ENCODE measurements around the gene PPP2R5C.
"Not testable (repeated sequence)": the region's sequence is repeated elsewhere in the genome, so short reads cannot be mapped to it uniquely, and the experiment has no call there.

PPP2R5C gene

DNA sequence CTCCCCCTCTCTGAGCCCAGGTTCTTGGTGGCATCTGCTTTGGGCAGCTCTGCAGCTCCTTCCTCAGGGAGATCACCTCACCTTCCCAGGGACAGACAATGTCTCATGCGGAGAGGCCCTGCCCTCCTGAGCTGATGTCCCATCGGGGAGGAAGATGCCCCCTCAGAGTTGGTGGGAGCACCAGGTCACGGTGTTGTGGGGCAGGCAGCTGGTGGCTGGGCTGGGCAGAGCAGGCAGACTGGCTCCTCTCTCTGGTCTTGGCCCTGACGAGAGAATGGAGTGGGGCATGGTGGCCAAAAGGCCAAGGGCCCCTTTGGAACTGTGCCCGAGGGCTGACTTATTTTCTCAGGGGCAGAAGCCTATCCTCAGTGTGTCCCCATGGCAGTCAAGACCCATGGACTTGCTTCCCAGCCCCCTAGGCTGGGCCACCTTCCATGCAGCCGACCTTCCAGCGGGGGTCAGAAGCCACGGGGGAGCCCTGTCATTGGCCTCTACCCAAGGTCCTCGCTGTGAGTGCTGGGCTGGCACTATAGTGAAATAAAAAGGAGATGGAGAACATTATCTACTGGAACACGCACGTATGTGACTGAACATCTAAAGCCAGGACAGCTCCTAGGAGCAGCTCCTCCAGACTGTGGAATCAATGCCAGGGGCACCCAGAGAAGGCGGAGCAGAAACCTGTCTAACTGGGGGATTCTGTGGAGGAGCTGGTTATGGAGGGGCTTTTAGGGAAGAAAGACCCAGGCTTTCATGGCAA lies 21.9 kb downstream of the PPP2R5C start:
- no peak for DNase-seq

DNA sequence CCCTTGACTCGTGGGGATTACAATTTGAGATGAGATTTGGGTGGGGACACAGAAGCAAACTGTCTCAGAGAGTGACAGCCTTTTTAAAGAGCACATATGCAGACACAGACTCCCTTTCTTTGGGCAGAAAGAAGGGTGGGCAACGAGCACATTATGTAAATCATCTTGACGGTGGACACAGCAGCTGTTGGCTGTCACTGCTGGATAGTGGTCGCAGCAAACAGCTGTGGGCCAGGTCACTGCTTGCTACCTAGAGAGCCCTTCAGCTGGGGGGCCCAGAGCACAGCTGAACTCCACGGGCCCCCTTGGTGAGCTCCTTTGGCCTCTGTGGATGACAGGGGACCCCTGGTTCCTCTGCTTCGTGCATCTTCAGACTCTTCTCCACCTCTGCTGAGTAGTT lies 23.1 kb downstream of the PPP2R5C start:
- no peak for DNase-seq

DNA sequence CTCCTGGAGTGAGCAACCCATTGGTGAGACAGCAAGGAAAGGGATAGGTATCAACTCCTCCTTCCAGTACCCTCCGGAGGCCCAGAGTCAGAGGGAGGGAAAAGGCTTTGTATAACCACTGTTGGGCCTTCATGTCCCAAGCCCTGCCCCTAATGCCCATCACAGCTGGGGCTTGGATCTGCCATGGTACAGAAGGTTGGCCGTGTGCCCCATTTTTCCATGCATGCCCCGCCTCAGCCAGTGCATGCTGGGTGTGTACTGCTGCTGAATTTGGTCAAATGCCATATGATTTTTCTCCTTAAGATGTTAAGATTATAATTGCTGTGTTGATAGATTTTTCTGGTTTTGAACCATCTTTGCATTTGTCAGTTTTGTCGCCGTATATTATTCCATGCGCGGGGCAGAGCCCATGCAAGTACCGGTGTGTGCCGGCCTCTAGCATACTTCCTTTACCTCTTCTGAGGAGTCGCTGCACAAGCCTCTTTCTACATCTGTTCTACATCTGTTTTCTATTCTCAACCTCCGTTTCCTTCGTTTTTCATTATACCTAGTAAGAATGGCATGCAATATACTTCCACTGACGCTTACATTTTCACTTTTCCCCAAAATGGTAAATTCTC lies 26.6 kb downstream of the PPP2R5C start:
- DNase-seq, result no peak

DNA sequence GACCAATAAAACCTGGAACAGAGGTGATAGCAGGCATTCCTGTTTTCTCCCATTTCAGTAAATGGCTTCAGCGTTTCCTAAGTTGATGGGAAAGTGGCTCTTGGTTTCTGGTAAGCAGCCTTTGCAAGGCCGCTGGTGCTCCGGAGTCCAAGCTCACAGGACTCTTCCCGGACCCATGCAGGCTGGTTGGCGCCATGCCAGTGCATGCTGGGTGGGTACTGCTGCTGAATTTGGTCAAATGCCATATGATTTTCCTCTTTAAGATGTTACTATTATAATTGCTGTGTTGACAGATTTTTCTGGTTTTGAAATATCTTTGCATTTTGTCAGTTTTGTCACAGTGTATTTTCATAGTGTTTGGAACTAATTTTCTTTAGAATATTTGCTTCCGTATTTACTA lies 27.7 kb downstream of the PPP2R5C start:
- DNase-seq, result no peak

DNA sequence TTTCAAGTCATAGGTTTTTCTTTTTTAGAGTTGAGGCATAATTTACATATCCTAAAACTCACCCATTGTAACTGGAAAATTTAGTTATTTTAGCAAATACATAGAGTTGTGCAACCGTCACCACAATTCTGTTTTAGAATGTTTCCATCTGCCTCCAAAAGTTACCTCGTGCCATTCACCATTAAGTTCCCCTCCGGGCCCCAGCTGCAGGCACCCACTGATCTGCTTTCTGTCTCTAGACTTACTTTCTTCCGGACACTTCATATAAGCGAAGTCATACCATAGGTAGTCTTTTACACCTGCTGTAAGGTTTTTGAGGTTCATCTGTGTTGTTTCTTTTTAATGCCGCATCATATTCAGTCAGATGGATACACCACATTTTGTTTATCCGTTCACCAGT lies 28.7 kb downstream of the PPP2R5C start:
- no peak for DNase-seq

DNA sequence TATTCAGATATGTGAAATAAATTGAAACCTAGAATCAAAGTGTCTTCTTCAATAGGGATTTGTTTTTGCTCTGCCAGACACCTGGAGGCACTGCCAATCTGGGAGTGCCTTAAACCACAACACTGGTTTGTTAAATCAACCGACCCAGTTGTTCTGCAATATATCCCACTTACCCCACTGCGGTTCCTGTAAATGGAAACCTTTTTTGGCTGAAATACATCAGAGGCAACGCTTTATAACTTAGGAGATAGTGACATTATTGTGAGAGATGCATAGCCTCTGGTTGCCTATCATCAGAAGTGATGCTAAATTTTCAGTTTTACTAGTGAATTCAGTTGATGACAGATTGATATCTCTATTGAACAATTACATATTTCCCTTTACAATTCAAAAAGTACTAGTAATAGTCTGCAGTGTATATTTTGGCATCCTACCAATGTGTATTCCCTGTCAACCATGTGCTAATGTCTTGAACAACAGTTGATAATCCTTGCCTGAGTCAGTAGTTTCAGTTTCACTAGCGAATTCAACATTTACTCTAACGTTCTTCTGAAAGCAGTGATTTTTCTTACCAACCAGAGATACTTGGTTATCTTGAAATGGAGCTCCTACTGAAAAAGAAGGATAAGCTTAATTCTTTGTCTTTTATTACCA lies 30.5 kb downstream of the PPP2R5C start:
- peak; percentile 3 for DNase-seq

DNA sequence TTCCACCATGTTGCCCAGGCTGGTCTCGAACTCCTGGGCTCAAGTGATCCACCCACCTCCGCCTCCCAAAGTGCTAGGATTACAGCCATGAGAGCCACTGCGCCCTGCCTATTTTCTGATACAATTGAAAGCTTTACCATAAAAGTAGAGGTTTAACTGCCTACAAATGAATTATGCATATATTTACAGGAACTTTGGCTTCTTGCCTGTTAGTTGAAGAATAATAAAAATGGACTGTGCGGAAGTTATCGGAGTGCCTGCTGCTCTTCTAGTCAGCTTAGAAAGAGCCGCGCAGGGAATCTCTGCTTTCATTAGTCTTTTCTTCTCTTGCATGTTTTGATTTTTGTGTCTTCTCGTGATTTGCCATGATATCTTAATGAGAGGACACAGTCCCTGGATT lies 34.5 kb downstream of the PPP2R5C start:
- no peak for DNase-seq

DNA sequence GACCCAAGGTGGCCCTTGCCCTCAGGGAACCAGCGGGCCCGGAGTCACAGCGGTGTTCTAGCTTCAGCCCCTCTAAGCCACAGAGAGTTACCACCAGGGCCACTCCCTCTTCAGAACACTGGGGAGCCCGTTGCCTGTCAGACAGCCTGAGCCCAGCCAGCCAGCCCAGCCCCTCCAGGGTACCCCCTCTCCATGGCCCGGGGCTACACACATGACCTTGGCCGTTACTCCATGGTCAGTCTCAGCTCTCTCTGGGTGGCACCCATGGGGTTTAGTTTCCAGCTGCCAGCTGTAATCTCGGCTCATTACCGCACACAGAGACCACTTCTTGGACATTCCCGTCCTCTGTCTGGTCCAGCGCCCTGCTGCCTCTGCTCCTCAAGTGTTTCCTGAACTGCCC lies 35.0 kb downstream of the PPP2R5C start:
- no peak for DNase-seq

DNA sequence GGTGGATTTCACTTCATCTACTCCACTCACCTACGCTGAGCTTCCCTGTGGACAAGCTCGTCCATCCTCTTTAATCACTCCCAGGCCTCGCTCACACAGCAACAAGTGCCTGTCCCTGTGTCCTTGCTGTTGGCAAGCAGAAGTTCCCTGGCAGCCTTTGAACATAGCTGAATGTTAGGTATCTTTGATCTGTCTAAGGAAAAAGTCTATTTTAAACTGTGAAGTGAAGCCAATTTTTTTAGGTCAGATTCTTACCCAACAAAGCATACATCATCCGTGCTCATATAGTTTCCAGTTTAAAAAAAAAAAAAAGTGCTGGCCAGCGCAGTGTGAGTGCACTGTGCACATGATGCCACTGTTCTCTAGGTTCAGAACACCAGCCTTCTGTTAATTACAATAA lies 36.3 kb downstream of the PPP2R5C start:
- DNase-seq, result no peak

DNA sequence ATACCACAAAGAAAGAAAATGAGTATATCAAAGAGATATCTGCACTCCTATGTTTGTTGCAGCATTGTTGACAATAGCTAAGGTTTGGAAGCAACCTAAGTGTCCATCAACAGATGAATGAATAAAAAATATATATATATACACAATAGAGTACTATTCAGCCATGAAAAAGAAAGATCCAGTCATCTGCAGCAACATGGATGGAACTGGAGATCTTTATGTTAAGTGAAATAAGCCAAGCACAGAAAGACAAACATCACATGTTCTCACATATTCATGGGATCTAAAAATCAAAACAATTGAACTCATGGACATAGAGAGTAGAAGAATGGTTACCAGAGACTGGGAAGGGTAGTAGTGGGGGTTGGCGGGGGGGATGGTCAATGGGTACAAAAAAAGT lies 42.9 kb downstream of the PPP2R5C start:
- not testable (repeated sequence) for DNase-seq

DNA sequence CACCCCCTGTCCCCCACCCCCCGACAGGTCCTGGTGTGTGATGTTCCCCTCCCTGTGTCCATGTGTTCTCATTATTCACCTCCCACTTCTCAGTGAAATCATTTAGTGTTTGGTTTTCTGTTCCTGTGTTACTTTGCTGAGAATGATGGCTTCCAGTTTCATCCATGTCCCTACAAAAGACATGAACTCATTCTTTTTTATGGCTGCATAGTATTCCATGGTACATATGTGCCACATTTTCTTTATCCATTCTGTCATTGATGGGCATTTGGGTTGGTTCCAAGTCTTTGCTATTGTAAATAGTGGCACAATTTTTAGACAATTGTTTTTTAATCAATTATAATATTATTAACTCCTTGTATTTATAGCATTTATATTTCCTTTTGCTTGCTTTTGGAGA lies 44.7 kb downstream of the PPP2R5C start:
- not testable (repeated sequence) for DNase-seq

DNA sequence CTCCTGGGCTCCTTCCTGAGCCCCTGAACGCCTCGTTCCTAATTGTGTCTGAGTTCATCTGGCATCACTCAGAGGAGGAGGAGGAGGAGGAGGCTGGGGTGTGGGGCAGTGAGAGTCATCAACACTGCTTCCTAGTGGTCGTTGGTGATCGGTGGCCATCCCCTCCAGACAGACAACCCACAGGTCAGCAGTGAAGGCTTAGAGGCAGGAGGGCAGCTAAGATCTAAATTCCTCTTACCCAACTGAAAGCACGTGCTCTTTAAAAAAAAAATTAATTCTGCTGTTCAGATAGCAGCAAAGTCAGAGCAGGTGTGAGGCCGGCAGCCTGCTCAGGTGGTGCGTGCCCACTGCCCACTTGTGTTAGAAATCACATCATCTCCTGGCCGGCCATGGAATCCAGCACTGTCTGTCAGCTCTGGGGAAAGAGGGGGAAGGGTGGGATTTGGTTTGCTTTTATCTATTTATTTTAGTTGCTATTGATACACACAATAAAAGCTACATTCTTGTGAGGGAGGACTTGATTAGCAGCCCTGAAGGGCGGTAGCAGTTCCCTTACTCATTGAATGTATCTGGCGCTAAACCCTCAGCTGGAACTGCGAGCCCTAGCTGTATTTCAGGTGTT lies 46.6 kb downstream of the PPP2R5C start:
- DNase-seq, result peak; percentile 17

DNA sequence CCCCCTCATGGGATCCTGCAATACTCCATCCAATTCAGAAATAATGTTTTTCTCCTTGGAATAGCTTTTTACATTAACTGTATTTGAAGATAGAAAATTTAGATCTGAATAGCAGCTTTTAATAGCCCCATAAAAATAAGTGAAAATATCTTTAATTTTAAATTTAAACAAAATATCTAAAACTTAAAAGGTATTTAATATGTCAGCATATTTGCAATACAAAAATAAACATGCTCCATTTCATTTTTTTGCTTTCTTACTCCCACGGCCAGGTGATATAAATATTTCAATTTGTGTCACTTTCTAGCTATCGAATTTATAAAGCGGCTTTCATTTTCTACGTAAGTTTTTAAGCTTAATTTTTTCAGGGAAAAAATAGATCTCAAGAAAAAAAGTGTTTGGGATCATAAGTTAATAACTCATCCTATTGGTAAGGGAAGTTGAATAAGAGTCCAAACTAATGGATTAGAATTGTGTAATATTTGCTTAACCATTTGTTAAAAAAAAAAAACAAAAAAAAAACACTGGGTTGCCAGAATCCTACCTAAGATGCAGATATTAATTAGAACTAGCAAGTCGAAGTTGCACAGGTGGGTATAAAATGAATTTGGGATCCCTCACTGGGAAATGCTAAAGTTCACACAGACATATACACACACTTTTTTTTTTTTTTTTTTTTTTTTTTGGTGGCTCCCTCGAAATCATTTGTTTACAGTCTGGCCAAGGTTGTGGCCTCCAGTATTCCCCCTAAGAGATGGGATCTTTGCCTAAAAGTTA lies 47.6 kb downstream of the PPP2R5C start:
- DNase-seq, result no peak

DNA sequence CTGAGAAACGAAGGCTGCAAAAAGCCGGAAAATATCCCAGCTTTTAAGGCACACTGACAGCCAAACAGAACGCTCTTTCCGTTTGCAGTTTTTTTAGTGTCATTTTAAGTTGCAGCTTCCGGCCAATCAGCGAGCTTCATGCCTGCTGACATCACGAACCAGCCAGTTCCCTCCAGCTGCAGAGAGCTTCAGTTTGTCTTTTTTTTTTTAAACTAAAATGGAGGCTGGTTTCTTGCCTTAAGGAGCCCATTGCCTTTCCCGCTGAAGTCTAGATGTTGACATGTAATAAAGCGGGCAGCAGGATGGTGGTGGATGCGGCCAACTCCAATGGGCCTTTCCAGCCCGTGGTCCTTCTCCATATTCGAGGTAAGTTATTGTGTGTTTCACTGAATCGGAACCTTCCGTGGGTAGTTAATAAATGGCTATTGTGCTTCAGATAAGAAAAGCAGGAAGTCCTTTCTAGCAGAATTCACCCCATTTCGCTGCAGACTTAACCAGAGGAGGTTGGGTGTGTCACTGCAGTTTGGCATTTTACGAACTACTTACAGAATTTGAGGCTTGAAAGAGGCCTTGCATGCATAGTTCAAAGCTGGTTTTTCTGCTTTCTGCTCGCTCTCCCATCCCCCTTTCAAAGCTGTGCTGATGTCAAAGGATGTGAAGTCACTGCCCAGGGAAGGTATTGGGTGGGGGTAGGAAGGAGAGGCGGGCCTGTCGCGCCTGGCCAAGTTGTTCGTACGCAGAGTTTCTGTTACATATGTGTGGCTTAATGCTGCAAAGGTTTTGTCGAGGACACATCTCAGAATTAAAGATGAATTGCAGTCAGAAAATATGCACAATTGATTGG lies 48.4 kb downstream of the PPP2R5C start:
- DNase-seq, result peak; percentile 90

DNA sequence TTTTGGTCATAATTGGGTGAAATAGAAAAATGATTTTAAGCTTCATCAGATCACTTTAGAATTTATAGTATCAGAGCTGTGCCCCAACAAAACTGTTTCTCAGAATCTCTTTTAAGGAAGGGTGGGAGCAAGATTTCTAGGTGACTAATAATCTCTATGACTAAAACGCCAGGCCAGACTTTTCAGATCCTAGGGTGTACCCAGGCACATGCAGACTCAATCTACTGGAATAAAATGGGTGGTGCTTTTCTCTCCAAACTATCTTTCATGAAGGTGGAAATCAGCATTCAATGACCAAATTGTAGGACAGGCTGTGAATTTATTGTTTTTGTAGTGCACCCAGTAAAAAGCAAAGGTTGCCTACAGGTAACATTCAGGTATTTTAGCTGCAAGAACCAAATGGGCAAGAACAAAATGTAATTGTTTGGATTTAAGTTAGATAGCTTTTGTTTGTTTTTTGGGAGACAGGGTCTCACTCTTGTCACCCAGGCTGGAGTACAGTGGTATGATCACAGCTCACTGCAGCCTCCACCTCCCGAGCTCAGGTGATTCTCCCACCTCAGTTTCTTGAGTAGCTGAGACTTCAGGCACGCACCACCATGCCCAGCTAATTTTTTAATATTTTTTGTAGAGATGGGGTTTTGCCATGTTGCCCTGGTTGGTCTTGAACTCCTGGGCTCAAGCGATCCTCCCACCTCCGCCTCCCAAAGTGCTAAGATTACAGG lies 49.5 kb downstream of the PPP2R5C start:
- no peak for DNase-seq

DNA sequence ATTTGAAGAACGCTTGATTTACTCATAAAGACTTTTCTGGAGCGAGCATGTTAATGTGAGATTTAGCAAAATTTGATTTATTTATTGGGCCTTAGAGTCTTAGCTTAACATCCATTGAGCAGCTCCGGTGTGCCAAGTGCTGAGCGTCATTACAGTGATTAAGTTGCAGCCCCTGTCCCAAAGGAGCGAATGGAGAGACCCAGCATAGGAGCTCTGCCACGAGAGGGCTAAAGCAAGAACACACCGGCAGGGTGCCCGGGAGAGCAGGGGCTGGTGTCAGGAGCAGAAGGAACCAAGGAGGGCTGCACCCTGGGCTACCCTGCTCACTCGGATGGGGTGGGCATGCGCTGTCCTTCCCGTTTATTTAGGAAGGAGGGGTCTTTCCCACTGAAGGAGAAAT lies 50.6 kb downstream of the PPP2R5C start:
- no peak for DNase-seq

DNA sequence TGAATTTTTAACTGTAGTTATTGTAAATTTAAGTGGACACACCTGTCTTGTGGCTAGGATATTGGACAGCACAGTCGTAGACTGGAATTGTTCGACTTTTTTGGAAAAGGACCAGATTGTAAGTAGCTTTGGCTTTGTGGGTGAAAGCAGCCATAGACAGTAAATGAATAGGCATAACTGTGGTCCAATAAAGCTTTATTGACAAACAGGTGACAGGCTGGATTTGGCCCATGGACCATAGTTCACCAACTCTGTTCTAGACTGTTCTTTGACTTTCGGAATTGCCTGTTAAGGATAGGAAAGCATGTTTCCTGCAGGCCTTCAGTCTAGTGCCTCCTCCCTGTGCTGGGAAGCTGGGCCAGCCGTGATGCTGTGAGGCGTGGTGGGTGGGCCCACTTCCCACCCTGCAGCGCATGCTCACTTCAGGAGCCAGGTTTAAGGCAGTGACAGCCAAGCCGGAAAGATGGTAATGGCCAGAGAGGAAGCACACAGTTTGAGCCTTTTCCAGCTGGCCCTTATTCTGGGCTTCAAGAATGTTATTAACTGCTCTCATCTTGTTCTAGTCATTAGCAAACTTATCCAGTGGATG lies 51.8 kb downstream of the PPP2R5C start:
- DNase-seq, result no peak

DNA sequence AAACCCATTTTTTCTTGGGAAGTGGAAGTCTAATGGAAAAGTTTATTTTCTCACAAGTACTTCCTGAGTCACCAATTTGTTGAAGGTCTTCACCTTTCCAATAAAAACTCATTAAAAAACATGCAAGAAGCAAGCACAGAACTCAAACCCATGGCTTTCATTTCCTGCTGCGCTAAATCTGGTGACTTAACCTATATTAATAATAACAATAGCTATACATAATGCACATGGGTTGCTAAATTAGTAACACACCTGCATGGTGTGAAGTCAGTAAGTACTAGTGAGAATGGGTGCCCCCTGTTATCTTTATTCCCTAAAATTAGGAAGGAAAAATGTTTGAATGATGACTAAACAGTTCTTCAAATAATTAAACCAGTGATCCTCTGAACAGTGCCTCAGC lies 52.3 kb downstream of the PPP2R5C start:
- no peak for DNase-seq

DNA sequence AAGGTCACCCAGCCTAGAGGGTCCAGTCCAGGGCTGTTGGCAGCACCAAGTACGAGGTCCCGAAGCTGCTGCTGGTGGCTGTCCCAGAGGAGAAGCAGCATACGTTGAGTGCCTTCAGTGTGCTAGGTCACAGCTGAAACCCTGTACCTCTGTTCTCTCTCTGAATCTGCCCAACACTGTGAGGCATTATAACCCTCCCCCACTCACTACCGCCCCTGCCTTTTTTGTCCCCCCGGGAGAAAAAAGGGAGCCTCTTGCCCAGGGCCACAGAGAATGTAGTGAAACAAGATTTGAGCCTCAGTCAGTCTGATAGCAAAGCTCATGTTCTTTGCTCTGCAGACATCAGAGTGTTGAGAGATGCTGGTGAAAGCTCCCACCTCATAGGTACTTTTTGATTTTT lies 53.4 kb downstream of the PPP2R5C start:
- no peak for DNase-seq

DNA sequence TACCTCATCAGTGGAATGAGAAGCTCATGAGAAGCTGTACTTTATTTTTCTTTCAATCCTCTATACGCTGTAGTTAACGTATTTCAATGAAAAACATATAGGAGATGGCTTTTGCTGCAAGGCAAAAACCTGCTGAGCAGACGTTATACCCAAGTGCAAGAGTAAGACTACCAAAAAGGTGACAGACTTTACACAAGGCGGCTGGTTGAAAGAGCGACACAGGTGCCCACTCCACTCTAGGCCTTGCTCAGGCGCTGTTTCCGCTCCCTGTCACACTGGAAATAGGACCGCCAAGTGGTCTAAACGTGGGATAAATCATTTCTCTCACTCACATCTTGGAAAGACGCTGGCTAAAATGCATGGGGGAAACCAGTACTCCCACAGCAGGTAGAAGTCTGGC lies 54.5 kb downstream of the PPP2R5C start:
- no peak for DNase-seq

DNA sequence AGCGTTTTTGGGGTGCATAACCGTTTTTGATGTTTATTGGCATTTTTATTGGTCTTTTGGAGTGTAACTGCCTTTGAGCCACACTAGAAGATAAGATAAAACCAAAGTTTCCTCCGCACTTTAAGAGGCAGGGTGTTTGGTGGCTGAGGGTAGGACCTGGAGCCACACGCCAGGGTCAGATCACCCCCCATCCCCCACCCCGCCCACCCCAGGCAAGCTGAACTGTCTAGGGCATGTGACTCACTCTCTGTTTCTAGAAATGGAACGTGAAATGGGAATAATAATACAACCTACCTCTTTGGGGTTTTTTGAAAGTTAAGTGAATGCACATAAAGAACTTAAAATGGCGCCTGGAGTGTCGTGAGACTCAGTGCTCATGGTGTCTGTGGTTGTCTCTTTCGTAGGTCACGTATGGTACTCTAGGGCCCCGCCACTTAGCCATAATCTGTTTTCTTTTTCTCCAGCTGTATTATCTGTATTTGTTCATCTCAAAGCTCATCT lies 56.0 kb downstream of the PPP2R5C start:
- no peak for DNase-seq
